Right atrium auricular region (tissue), 2 donors: ENCODE data around the gene UBXN6. TPM values are rescaled to one million over a fixed set of nuclear protein-coding genes. Genes with fewer than 3 reads are reported as not detected.

Experiments
- DNase-seq: peaks from one replicate; pipeline ENCODE4 v3.0.0-alpha.2; 2019; ENCODE audit warnings: low spot score
- H3K27ac ChIP-seq, 2 donors: fragments of 200-600 bp; sonication (generic); 1 replicate in 1 of 2; 2 replicates in 1 of 2; pipeline ENCODE4 v1.5.1; 2016 to 2019
- H3K27me3 ChIP-seq, 2 donors: fragments of 200-600 bp; sonication (generic); one replicate each; pipeline versions ENCODE4 v1.5.1 to v1.6.0; 2017 to 2019
- H3K36me3 ChIP-seq: fragments of 200-600 bp; sonication (generic); one replicate; pipeline ENCODE4 v1.5.1; 2016
- H3K4me1 ChIP-seq, 2 donors: fragments of 200-600 bp; sonication (generic); one replicate each; pipeline versions ENCODE4 v1.5.1 to v1.6.0; 2017 to 2019
- H3K4me3 ChIP-seq, 2 donors: fragments of 200-600 bp; sonication (generic); 1 replicate in 1 of 2; 2 replicates in 1 of 2; pipeline ENCODE4 v1.5.1; 2017 to 2019; ENCODE audit warnings: mild to moderate bottlenecking in 1 of 2, moderate library complexity in 1 of 2
- H3K9me3 ChIP-seq, 2 donors: fragments of 200-600 bp; sonication (generic); one replicate each; pipeline ENCODE4 v1.5.1; 2019
- total RNA-seq, 2 donors: library from RNA; depleted of rRNA; stranded (reverse); fragments of >200 nt; gene quantifications; one replicate each; pipeline ENCODE4 v1.1.0, GENCODE V29; 2016
- TF ChIP-seq, protein P1 (sequence below), 2 donors: fragments of 200-600 bp; sonication (generic); IDR thresholded peaks; one replicate each; pipeline ENCODE4 v1.5.1; 2019; ENCODE audit warnings: antibody characterized with exemption in 2 of 2

Gene UBXN6
- total RNA-seq, 2 donors from 2014 or later, result 52.8 to 100 TPM

DNA sequence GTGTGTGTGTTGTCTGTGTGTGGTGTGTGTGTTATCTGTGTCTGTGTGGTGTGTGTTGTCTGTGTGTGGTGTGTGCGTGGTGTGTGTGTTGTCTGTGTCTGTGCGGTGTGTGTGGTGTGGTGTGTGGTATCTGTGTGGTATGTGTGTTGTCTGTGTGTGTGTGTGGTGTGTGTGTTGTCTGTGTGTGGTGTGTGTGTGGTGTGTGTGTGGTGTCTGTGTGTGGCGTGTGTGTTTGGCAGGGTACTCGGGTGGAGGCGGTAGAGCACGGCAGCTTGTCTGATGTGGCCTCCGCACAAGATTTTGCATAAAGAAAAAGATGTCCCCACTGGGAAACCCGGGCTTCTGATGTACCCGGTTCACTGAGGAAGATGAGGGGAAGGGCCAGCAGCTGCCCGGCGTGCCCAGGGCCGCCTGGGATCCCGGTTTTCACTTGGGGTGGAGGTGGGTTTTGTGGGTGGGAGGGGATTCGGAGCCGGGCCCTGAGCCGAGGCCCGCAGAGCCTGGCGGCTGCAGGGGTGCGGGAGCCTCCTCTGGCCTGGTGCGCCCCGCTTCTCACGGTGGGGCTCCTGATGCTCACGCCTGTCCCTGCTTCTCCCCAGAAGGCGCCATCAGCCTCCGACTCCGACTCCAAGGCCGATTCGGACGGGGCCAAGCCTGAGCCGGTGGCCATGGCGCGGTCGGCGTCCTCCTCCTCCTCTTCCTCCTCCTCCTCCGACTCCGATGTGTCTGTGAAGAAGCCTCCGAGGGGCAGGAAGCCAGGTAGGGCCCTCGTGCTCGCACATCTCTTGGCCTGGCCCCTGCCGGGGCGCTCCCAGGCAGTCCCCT lies 35.7 kb upstream of the UBXN6 start:
- Histone ChIP-seq H3K27ac (no peak overlapping the region), H3K36me3 (peaks cover 78% of the 10 kb centered on the region), H3K9me3 (no peaks in the 10 kb centered on the region), H3K4me1 (no peaks in the 10 kb centered on the region), H3K4me3 (no peak overlapping the region), H3K27me3 (no peaks in the 10 kb centered on the region)
- DNase-seq, result no peak
- TF ChIP-seq, protein P1, sequence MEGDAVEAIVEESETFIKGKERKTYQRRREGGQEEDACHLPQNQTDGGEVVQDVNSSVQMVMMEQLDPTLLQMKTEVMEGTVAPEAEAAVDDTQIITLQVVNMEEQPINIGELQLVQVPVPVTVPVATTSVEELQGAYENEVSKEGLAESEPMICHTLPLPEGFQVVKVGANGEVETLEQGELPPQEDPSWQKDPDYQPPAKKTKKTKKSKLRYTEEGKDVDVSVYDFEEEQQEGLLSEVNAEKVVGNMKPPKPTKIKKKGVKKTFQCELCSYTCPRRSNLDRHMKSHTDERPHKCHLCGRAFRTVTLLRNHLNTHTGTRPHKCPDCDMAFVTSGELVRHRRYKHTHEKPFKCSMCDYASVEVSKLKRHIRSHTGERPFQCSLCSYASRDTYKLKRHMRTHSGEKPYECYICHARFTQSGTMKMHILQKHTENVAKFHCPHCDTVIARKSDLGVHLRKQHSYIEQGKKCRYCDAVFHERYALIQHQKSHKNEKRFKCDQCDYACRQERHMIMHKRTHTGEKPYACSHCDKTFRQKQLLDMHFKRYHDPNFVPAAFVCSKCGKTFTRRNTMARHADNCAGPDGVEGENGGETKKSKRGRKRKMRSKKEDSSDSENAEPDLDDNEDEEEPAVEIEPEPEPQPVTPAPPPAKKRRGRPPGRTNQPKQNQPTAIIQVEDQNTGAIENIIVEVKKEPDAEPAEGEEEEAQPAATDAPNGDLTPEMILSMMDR (IDR thresholded peaks at IDR 0.05), result no peak

DNA sequence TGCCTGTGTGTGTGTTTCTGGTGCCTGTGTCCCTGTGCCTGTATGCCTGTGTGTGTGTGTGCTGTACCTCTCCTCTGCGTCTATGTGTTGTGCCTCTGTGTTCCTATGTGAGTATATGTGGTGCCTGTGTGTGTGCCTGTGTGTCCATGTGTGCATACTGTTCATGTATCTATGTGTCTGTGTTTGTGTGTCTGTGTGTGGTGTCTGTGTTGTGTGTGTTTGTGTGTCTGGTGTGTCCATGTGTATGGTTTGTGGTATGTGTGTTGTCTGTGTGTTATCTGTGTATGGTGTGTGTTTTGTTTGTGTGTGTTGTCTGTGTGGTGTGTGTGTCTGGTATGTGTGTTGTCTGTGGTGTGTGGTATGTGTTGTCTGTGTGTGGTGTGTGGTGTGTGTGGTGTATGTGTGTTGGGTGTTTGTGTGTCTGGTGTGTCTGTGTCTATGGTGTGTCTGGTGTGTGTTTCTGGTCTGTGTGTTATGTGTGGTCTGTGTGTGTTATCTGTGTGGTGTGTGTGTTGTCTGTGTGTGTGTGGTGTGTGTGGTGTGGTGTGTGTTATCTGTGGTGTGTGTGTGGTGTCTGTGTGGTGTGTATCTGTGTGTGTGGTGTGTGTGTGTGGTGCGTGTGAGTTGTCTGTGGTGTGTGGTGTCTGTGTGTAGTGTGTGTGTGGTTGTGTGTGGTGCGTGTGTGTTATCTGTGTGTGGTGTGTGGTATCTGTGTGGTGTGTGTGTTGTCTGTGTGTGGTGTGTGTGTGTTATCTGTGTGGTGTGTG lies 34.9 kb upstream of the UBXN6 start:
- DNase-seq, result no peak
- TF ChIP-seq, protein P1 (IDR thresholded peaks at IDR 0.05), result no peak
- no peaks in the 10 kb centered on the region for H3K9me3 ChIP-seq
- H3K27ac ChIP-seq, result no peak overlapping the region
- H3K4me1 ChIP-seq, result peaks cover 0 to 4% of the 10 kb centered on the region in 2 donors
- H3K36me3 ChIP-seq, result peaks cover 70% of the 10 kb centered on the region
- H3K27me3 ChIP-seq, result no peaks in the 10 kb centered on the region
- no peak overlapping the region for H3K4me3 ChIP-seq

DNA sequence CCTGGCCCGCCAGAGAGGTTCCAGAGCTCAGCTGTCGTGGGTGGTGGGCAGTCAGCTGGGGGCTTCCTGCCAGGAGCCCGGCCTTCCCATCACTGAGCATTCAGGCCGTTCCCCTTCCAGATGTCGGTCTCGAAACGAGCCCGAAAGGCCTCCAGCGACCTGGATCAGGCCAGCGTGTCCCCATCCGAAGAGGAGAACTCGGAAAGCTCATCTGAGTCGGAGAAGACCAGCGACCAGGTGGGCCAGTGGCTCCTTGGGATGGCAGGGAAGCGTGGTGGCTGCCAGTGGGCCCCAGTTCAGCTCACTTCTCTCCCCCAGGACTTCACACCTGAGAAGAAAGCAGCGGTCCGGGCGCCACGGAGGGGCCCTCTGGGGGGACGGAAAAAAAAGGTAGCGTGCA lies 33.9 kb upstream of the UBXN6 start:
- Histone ChIP-seq H3K27me3 (no peaks in the 10 kb centered on the region), H3K4me3 (no peak overlapping the region), H3K27ac (no peak overlapping the region), H3K36me3 (peaks cover 62% of the 10 kb centered on the region), H3K4me1 (peaks cover 0 to 4% of the 10 kb centered on the region in 2 donors), H3K9me3 (no peaks in the 10 kb centered on the region)
- no peak for DNase-seq
- TF ChIP-seq, protein P1 (IDR thresholded peaks at IDR 0.05), result no peak

DNA sequence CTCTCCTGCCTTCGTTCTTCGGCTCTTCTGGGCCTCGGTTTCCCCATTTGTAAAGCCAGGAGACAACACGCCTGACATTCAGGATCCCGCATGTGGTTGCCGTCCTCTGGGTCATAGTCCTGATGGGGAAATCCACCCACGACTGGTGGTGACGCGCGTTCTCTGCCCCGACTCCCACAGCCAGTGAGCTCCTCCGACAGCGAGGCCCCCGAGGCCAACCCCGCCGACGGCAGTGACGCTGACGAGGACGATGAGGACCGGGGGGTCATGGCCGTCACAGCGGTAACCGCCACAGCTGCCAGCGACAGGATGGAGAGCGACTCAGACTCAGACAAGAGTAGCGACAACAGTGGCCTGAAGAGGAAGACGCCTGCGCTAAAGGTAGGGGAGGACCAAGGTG lies 30.9 kb upstream of the UBXN6 start:
- Histone ChIP-seq H3K36me3 (peaks cover 37% of the 10 kb centered on the region), H3K27ac (no peak overlapping the region), H3K4me3 (no peak overlapping the region), H3K27me3 (no peaks in the 10 kb centered on the region), H3K4me1 (peaks cover 0 to 4% of the 10 kb centered on the region in 2 donors), H3K9me3 (no peaks in the 10 kb centered on the region)
- no peak for DNase-seq
- TF ChIP-seq, protein P1 (IDR thresholded peaks at IDR 0.05), result no peak

DNA sequence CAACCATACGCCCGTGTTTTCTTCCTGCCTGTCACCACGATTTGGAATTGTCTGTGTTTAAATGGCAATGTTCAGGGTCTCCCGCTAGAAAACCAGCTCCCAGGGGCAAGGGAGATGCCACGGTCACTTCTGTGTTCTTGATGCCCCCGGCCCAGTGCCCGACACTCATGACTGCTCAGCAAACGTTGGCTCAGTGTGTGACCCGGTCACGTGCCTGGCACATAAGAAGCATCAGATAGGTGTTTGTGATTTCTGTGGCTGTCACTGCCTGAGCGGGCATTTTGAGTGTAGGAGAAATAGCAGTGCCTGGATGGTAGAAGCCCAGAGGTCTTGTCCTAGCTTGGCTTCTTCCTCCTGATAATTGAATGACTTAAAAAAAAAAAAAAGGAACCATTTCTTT lies 30.0 kb upstream of the UBXN6 start:
- H3K4me1 ChIP-seq, result peaks cover 0 to 4% of the 10 kb centered on the region in 2 donors
- no peaks in the 10 kb centered on the region for H3K27me3 ChIP-seq
- H3K27ac ChIP-seq, result peak overlapping the region; percentile 16 to 55
- peaks cover 40% of the 10 kb centered on the region for H3K36me3 ChIP-seq
- no peak for DNase-seq
- TF ChIP-seq, protein P1 (IDR thresholded peaks at IDR 0.05), result no peak
- no peaks in the 10 kb centered on the region for H3K9me3 ChIP-seq
- no peak overlapping the region for H3K4me3 ChIP-seq
